Omental fat pad (tissue), 4 donors: ENCODE measurements around the gene TSPAN17. TPM values are rescaled to one million over a fixed set of nuclear protein-coding genes. Genes with fewer than 3 reads are reported as not detected.

ENCODE experiments used
- ATAC-seq: fragments of 150-250 bp; one replicate; pipeline ENCODE4 v1.9.1; 2016; ENCODE audit warnings: mild to moderate bottlenecking, moderate library complexity; ENCODE audit not compliant: low FRiP score
- DNase-seq: peaks from one replicate; pipeline ENCODE4 v3.0.0-alpha.2; 2019; ENCODE audit warnings: low spot score
- CTCF ChIP-seq, 3 donors: fragments of 450-650 bp; IDR thresholded peaks; one replicate each; pipeline ENCODE4 v1.5.1; 2016 to 2017; ENCODE audit warnings: antibody characterized with exemption in 3 of 3, mild to moderate bottlenecking in 3 of 3, moderate library complexity in 2 of 3
- total RNA-seq, 4 donors: library from RNA; depleted of rRNA; stranded (reverse); fragments of >200 nt; gene quantifications; one replicate each; pipeline ENCODE4 v1.1.0, GENCODE V29; 2016

TSPAN17 gene
- total RNA-seq, 4 donors from 2014 or later = 8.9 to 16.9 (median 15.1) TPM

GRCh38 chr5:176652136-176652535 lies 4.9 kb downstream of the TSPAN17 start:
- no peak for TF ChIP-seq CTCF (IDR thresholded peaks at IDR 0.05)
- ATAC-seq = no peak
- no peak for DNase-seq

- DNase-seq (no peak), ATAC-seq (no peak)
- no peak for TF ChIP-seq CTCF (IDR thresholded peaks at IDR 0.05)
These were observed 6.4 kb downstream of the TSPAN17 start for GRCh38 chr5:176653401-176654385.

- DNase-seq (no peak), ATAC-seq (no peak)
- no peak for TF ChIP-seq CTCF (IDR thresholded peaks at IDR 0.05)
These were observed 7.6 kb downstream of the TSPAN17 start for GRCh38 chr5:176654856-176655255.

GRCh38 chr5:176656467-176656990 lies 9.2 kb downstream of the TSPAN17 start:
- DNase-seq (no peak), ATAC-seq (no peak)
- TF ChIP-seq CTCF (IDR thresholded peaks at IDR 0.05) = no peak

- ATAC-seq = peak; percentile 78
- DNase-seq = no peak
- no peak for TF ChIP-seq CTCF (IDR thresholded peaks at IDR 0.05)
These were observed 10.8 kb downstream of the TSPAN17 start for GRCh38 chr5:176658007-176658599.

- no peak for DNase-seq
- TF ChIP-seq CTCF (IDR thresholded peaks at IDR 0.05) = no peak
- no peak for ATAC-seq
These were observed 11.7 kb downstream of the TSPAN17 start for GRCh38 chr5:176658817-176659511.
